Neural cell (in vitro differentiated cells): Measurements from ENCODE around the gene TLCD5. TPM values are rescaled to one million over a fixed set of nuclear protein-coding genes. Genes with fewer than 3 reads are reported as not detected.

ENCODE experiments used
- H2AFZ ChIP-seq: fragments of 200-600, 300-800 bp; sonication (generic), shearing (Covaris generic); 2 replicates; pipeline ENCODE4 v1.6.0; 2014; ENCODE audit warnings: low read depth, mild to moderate bottlenecking, antibody characterized with exemption, low read length, moderate library complexity
- H3F3A ChIP-seq: fragments of 200-600 bp; shearing (Covaris generic); 2 replicates; pipeline ENCODE4 v1.6.1; 2016; ENCODE audit warnings: mild to moderate bottlenecking, moderate library complexity, mixed read lengths, antibody characterized with exemption, low read length; ENCODE audit not compliant: insufficient read depth, poor library complexity, severe bottlenecking
- H3K27ac ChIP-seq: fragments of 200-600, 300-800 bp; sonication (generic), shearing (Covaris generic); 2 replicates; pipeline ENCODE4 v1.5.1; 2014; ENCODE audit warnings: mild to moderate bottlenecking, low read length, moderate library complexity
- H3K27me3 ChIP-seq: fragments of 300-800, 200-600 bp; sonication (generic), shearing (Covaris generic); 2 replicates; pipeline ENCODE4 v1.6.0; 2014; ENCODE audit warnings: mild to moderate bottlenecking, low read depth, low read length, moderate library complexity; ENCODE audit not compliant: insufficient read depth
- H3K36me3 ChIP-seq: fragments of 300-800, 200-600 bp; sonication (generic), shearing (Covaris generic); 2 replicates; pipeline ENCODE4 v1.5.1; 2014; ENCODE audit warnings: mild to moderate bottlenecking, antibody characterized with exemption, low read length, moderate library complexity; ENCODE audit not compliant: insufficient read depth
- H3K4me2 ChIP-seq: fragments of 300-800, 200-600 bp; sonication (generic), shearing (Covaris generic); 2 replicates; pipeline ENCODE4 v1.6.0; 2014; ENCODE audit warnings: mild to moderate bottlenecking, low read length
- H3K4me3 ChIP-seq: fragments of 300-800, 200-600 bp; sonication (generic), shearing (Covaris generic); 2 replicates; pipeline ENCODE4 v1.5.1; 2014; ENCODE audit warnings: mild to moderate bottlenecking, low read length, moderate library complexity
- H3K79me2 ChIP-seq: fragments of 200-600 bp; shearing (Covaris generic); replicated peaks from 2 replicates; pipeline ENCODE4 v1.6.0; 2014; ENCODE audit warnings: mild to moderate bottlenecking, low read length, moderate library complexity; ENCODE audit not compliant: insufficient read depth
- H3K9ac ChIP-seq: fragments of 300-800, 200-600 bp; sonication (generic), shearing (Covaris generic); 2 replicates; pipeline ENCODE4 v1.6.1; 2016; ENCODE audit warnings: mild to moderate bottlenecking, low read length, mixed read lengths
- H3K9me2 ChIP-seq: fragments of 200-600 bp; shearing (Covaris generic); 2 replicates; pipeline ENCODE4 v1.6.1; 2016; ENCODE audit warnings: mild to moderate bottlenecking, low read length, mixed read lengths; ENCODE audit not compliant: insufficient read depth
- H3K9me3 ChIP-seq: fragments of 200-600, 300-800 bp; sonication (generic), shearing (Covaris generic); 2 replicates; pipeline ENCODE4 v1.6.1; 2016; ENCODE audit warnings: mild to moderate bottlenecking, mixed run types, low read length, moderate library complexity, mixed read lengths
- H4K20me1 ChIP-seq: fragments of 200-600 bp; shearing (Covaris generic); 2 replicates; pipeline ENCODE4 v1.6.1; 2016; ENCODE audit warnings: mild to moderate bottlenecking, mixed run types; ENCODE audit not compliant: insufficient read depth
- CTCF ChIP-seq: fragments of 450-650 bp; IDR thresholded peaks from 2 replicates; pipeline ENCODE4 v1.5.1; 2014; ENCODE audit warnings: antibody characterized with exemption, mild to moderate bottlenecking, moderate library complexity; ENCODE audit not compliant: poor library complexity, severe bottlenecking
- EP300 ChIP-seq: fragments of 450-650 bp; conservative IDR thresholded peaks from 2 replicates; pipeline ENCODE4 v1.6.1; 2014; ENCODE audit warnings: antibody characterized with exemption, mild to moderate bottlenecking, moderate library complexity; ENCODE audit not compliant: poor library complexity, severe bottlenecking
- EZH2 ChIP-seq: fragments of 200-600, 300-800 bp; shearing (Covaris generic), sonication (generic); IDR thresholded peaks from 2 replicates; pipeline ENCODE4 v1.6.1; 2014; ENCODE audit warnings: antibody characterized with exemption, low read length, borderline replicate concordance, mild to moderate bottlenecking; ENCODE audit not compliant: insufficient read depth, poor library complexity, severe bottlenecking
- MXI1 ChIP-seq: fragments of 450-650 bp; conservative IDR thresholded peaks from 2 replicates; pipeline ENCODE4 v1.6.1; 2014; ENCODE audit warnings: antibody characterized with exemption, mild to moderate bottlenecking; ENCODE audit not compliant: poor library complexity, severe bottlenecking
- POLR2AphosphoS5 ChIP-seq: IDR thresholded peaks from 2 replicates; pipeline ENCODE4 v1.6.1; 2012
- RAD21 ChIP-seq: fragments of 450-650 bp; conservative IDR thresholded peaks from 2 replicates; pipeline ENCODE4 v1.6.1; 2014; ENCODE audit warnings: antibody characterized with exemption, mild to moderate bottlenecking, moderate library complexity
- REST ChIP-seq: IDR thresholded peaks from 2 replicates; pipeline ENCODE4 v1.6.1; 2012; ENCODE audit warnings: borderline replicate concordance
- SMC3 ChIP-seq: fragments of 450-650 bp; conservative IDR thresholded peaks from 2 replicates; pipeline ENCODE4 v1.6.1; 2014; ENCODE audit warnings: antibody characterized with exemption, mild to moderate bottlenecking, moderate library complexity; ENCODE audit not compliant: poor library complexity
- TAF1 ChIP-seq: IDR thresholded peaks from 2 replicates; pipeline ENCODE4 v1.6.1; 2012; ENCODE audit warnings: low read depth
- polyA plus RNA-seq: library from polyadenylated mRNA; depleted of rRNA; stranded (reverse); fragments of >200 nt; gene quantifications from 2 replicates; pipeline ENCODE4 v1.2.3, GENCODE V29; 2014

TLCD5 gene
- polyA plus RNA-seq, 1 donor from 2014 or later: 31.1 TPM

- no peaks in the 10 kb centered on the region for H3K9me3 ChIP-seq
- H3F3A ChIP-seq: no peaks in the 10 kb centered on the region
- H4K20me1 ChIP-seq: no peaks in the 10 kb centered on the region
- H3K79me2 ChIP-seq: no peaks in the 10 kb centered on the region
- H3K27me3 ChIP-seq: no peaks in the 10 kb centered on the region
- no peak overlapping the region for H3K4me3 ChIP-seq
- H3K9me2 ChIP-seq: no peaks in the 10 kb centered on the region
- H3K27ac ChIP-seq: no peak overlapping the region
- H3K4me2 ChIP-seq: no peak overlapping the region
- H2AFZ ChIP-seq: no peak overlapping the region
- H3K36me3 ChIP-seq: no peaks in the 10 kb centered on the region
- TF ChIP-seq EZH2: no peak
- TF ChIP-seq REST: no peak
- no peak for TF ChIP-seq EP300
- no peak for TF ChIP-seq CTCF
- TF ChIP-seq MXI1: no peak
- no peak for TF ChIP-seq TAF1
- no peak for TF ChIP-seq POLR2AphosphoS5
- no peak for TF ChIP-seq SMC3
- TF ChIP-seq RAD21: no peak
- no peak overlapping the region for H3K9ac ChIP-seq
Measured at GRCh38 chr11:120280600-120281051, 44.5 kb upstream of the TLCD5 start.

GRCh38 chr11:120281143-120281795 lies 43.8 kb upstream of the TLCD5 start:
- H4K20me1 ChIP-seq: no peaks in the 10 kb centered on the region
- no peaks in the 10 kb centered on the region for H3K79me2 ChIP-seq
- H3K9me3 ChIP-seq: no peaks in the 10 kb centered on the region
- H3K9ac ChIP-seq: no peak overlapping the region
- H2AFZ ChIP-seq: no peak overlapping the region
- no peak overlapping the region for H3K4me3 ChIP-seq
- H3K27ac ChIP-seq: no peak overlapping the region
- no peaks in the 10 kb centered on the region for H3F3A ChIP-seq
- no peaks in the 10 kb centered on the region for H3K27me3 ChIP-seq
- H3K4me2 ChIP-seq: no peak overlapping the region
- H3K36me3 ChIP-seq: no peaks in the 10 kb centered on the region
- H3K9me2 ChIP-seq: no peaks in the 10 kb centered on the region
- TF ChIP-seq EZH2: no peak
- no peak for TF ChIP-seq CTCF
- no peak for TF ChIP-seq SMC3
- TF ChIP-seq MXI1: no peak
